Trophoblast cell (in vitro differentiated cells and primary cell): ENCODE results near the gene PDZD7.

ENCODE experiments used
- DNase-seq, 2 donors: peaks; one replicate each; pipeline ENCODE4 v3.0.0-alpha.2; 2016
- H2AFZ ChIP-seq: 2 replicates; pipeline ENCODE4 v1.6.1; 2013; ENCODE audit warnings: low read length, moderate library complexity, mild to moderate bottlenecking; ENCODE audit not compliant: insufficient read depth, poor library complexity
- H2AK5ac ChIP-seq: 2 replicates; pipeline ENCODE4 v1.6.1; 2013; ENCODE audit warnings: mild to moderate bottlenecking, low read length
- H2BK120ac ChIP-seq: 2 replicates; pipeline ENCODE4 v1.6.1; 2013; ENCODE audit warnings: low read length, mild to moderate bottlenecking, moderate library complexity; ENCODE audit not compliant: insufficient read depth, poor library complexity
- H2BK12ac ChIP-seq: 2 replicates; pipeline ENCODE4 v1.6.1; 2013; ENCODE audit warnings: mild to moderate bottlenecking, low read length, moderate library complexity
- H2BK5ac ChIP-seq: 2 replicates; pipeline ENCODE4 v1.6.1; 2013; ENCODE audit warnings: low read length, low read depth, moderate library complexity, mild to moderate bottlenecking; ENCODE audit not compliant: poor library complexity
- H3K14ac ChIP-seq: 2 replicates; pipeline ENCODE4 v1.6.1; 2013; ENCODE audit warnings: mild to moderate bottlenecking, low read length
- H3K18ac ChIP-seq: 2 replicates; pipeline ENCODE4 v1.6.1; 2013; ENCODE audit warnings: mild to moderate bottlenecking, low read length
- H3K23ac ChIP-seq: 2 replicates; pipeline ENCODE4 v1.6.1; 2013; ENCODE audit warnings: low read length
- H3K27ac ChIP-seq: 2 replicates; pipeline ENCODE4 v1.5.1; 2013; ENCODE audit warnings: low read depth, mild to moderate bottlenecking, inconsistent platforms, low read length, moderate library complexity
- H3K27me3 ChIP-seq: 2 replicates; pipeline ENCODE4 v1.6.1; 2013; ENCODE audit warnings: inconsistent platforms, mild to moderate bottlenecking, low read length, moderate library complexity; ENCODE audit not compliant: insufficient read depth
- H3K36me3 ChIP-seq, 2 experiments: 1 replicate in 1 of 2; 2 replicates in 1 of 2; pipeline ENCODE4 v1.6.1; 2013; ENCODE audit warnings: low read length in 2 of 2, mild to moderate bottlenecking in 2 of 2, moderate library complexity in 1 of 2; ENCODE audit not compliant: insufficient read depth in 2 of 2, control insufficient read depth in 1 of 2
- H3K4ac ChIP-seq: 2 replicates; pipeline ENCODE4 v1.6.1; 2013; ENCODE audit warnings: low read depth, mild to moderate bottlenecking, low read length, moderate library complexity
- H3K4me1 ChIP-seq, 2 experiments: 1 replicate in 1 of 2; 2 replicates in 1 of 2; pipeline ENCODE4 v1.6.1; 2013; ENCODE audit warnings: low read length in 2 of 2, mild to moderate bottlenecking in 2 of 2, moderate library complexity in 1 of 2; ENCODE audit not compliant: insufficient read depth in 2 of 2, control insufficient read depth in 1 of 2
- H3K4me2 ChIP-seq: 2 replicates; pipeline ENCODE4 v1.6.1; 2013; ENCODE audit warnings: inconsistent platforms, mild to moderate bottlenecking, low read length, moderate library complexity
- H3K4me3 ChIP-seq: 2 replicates; pipeline ENCODE4 v1.5.1; 2013; ENCODE audit warnings: mild to moderate bottlenecking, low read depth, low read length, inconsistent platforms
- H3K79me1 ChIP-seq: one replicate; pipeline ENCODE4 v1.6.1; 2013; ENCODE audit warnings: low read length
- H3K79me2 ChIP-seq: 2 replicates; pipeline ENCODE4 v1.6.1; 2013; ENCODE audit warnings: low read length, mild to moderate bottlenecking; ENCODE audit not compliant: control insufficient read depth, insufficient read depth, poor library complexity
- H3K9ac ChIP-seq: 2 replicates; pipeline ENCODE4 v1.6.1; 2013; ENCODE audit warnings: mild to moderate bottlenecking, low read length
- H3K9me3 ChIP-seq: 2 replicates; pipeline ENCODE4 v1.6.1; 2013; ENCODE audit warnings: low read depth, mild to moderate bottlenecking, control low read depth, inconsistent platforms, low read length; ENCODE audit not compliant: insufficient read depth
- H4K12ac ChIP-seq: 2 replicates; pipeline ENCODE4 v1.6.1; 2013; ENCODE audit warnings: low read depth, mild to moderate bottlenecking, low read length, moderate library complexity
- H4K8ac ChIP-seq: 2 replicates; pipeline ENCODE4 v1.6.1; 2013; ENCODE audit warnings: low read depth, mild to moderate bottlenecking, low read length, moderate library complexity
- H4K91ac ChIP-seq: one replicate; pipeline ENCODE4 v1.6.1; 2013; ENCODE audit warnings: low read depth, mild to moderate bottlenecking, low read length, moderate library complexity
- WGBS: extraction: QIAGEN DNeasy Blood & Tissue Kit; methylation state at CpG from one replicate; pipeline ENCODE4 v1.1.7; 2013; ENCODE audit warnings: missing lambda C conversion rate; ENCODE audit not compliant: insufficient read length, insufficient coverage; ENCODE audit errors: extremely low coverage; 5-methylcytosine and 5-hydroxymethylcytosine counted together

Gene PDZD7

GRCh38 chr10:100979791-100980272 lies 51.1 kb downstream of the PDZD7 start:
- Histone ChIP-seq H4K12ac (no peak overlapping the region), H3K4ac (no peak overlapping the region)
- WGBS: no CpG with 5 or more reads among the region's 16 CpGs

DNA sequence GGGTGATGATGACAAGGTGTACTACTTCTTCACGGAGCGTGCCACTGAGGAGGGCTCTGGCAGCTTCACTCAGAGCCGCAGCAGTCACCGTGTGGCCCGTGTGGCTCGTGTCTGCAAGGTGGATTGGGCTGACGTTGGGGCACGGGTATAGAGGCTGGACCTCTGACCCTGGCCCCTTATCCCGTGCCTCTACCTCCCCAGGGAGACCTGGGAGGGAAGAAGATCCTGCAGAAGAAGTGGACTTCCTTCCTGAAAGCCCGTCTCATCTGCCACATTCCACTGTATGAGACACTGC lies 52.1 kb downstream of the PDZD7 start:
- H3K4me3 ChIP-seq: no peak overlapping the region
- no CpG with 5 or more reads among the region's 10 CpGs for WGBS
- no peak overlapping the region for H3K23ac ChIP-seq
- no peak overlapping the region for H4K8ac ChIP-seq
- peaks cover 1% of the 10 kb centered on the region for H3K9me3 ChIP-seq
- no peaks in the 10 kb centered on the region for H3K79me2 ChIP-seq
- no peak overlapping the region for H2AFZ ChIP-seq
- H3K79me1 ChIP-seq: no peaks in the 10 kb centered on the region
- no peak overlapping the region for H3K14ac ChIP-seq
- H4K91ac ChIP-seq: no peak overlapping the region
- no peak overlapping the region for H3K18ac ChIP-seq
- no peak overlapping the region for H2BK120ac ChIP-seq
- DNase-seq: no peak
- peaks cover 0 to 5% of the 10 kb centered on the region in 2 experiments for H3K4me1 ChIP-seq
- H3K27ac ChIP-seq: no peak overlapping the region
- no peak overlapping the region for H2BK12ac ChIP-seq
- peaks cover 26 to 30% of the 10 kb centered on the region in 2 experiments for H3K36me3 ChIP-seq
- no peaks in the 10 kb centered on the region for H3K27me3 ChIP-seq
- no peak overlapping the region for H4K12ac ChIP-seq
- no peak overlapping the region for H2AK5ac ChIP-seq
- H2BK5ac ChIP-seq: no peak overlapping the region
- H3K9ac ChIP-seq: no peak overlapping the region
- H3K4me2 ChIP-seq: no peak overlapping the region
- no peak overlapping the region for H3K4ac ChIP-seq

More at GRCh38 chr10:100979791-100980272, 51.1 kb downstream of the PDZD7 start:
- H4K91ac ChIP-seq: no peak overlapping the region
- H2BK5ac ChIP-seq: no peak overlapping the region
- H3K27me3 ChIP-seq: no peaks in the 10 kb centered on the region
- H3K36me3 ChIP-seq: peaks cover 30 to 33% of the 10 kb centered on the region in 2 experiments
- no peak overlapping the region for H3K18ac ChIP-seq
- peaks cover 1% of the 10 kb centered on the region for H3K9me3 ChIP-seq
- no peak for DNase-seq
- no peaks in the 10 kb centered on the region for H3K79me2 ChIP-seq
- H2AFZ ChIP-seq: no peak overlapping the region
- no peak overlapping the region for H3K4me3 ChIP-seq
- H3K4me2 ChIP-seq: no peak overlapping the region
- peaks cover 0 to 5% of the 10 kb centered on the region in 2 experiments for H3K4me1 ChIP-seq
- H3K9ac ChIP-seq: no peak overlapping the region
- H4K8ac ChIP-seq: no peak overlapping the region
- no peak overlapping the region for H2BK120ac ChIP-seq
- H2AK5ac ChIP-seq: no peak overlapping the region
- H3K27ac ChIP-seq: no peak overlapping the region
- no peaks in the 10 kb centered on the region for H3K79me1 ChIP-seq
- no peak overlapping the region for H3K23ac ChIP-seq
- no peak overlapping the region for H2BK12ac ChIP-seq
- no peak overlapping the region for H3K14ac ChIP-seq

- Histone ChIP-seq H3K9me3 (peaks cover 1% of the 10 kb centered on the region), H3K4ac (no peak overlapping the region)
Observed at GRCh38 chr10:100978121-100978900, 52.6 kb downstream of the PDZD7 start.

DNA sequence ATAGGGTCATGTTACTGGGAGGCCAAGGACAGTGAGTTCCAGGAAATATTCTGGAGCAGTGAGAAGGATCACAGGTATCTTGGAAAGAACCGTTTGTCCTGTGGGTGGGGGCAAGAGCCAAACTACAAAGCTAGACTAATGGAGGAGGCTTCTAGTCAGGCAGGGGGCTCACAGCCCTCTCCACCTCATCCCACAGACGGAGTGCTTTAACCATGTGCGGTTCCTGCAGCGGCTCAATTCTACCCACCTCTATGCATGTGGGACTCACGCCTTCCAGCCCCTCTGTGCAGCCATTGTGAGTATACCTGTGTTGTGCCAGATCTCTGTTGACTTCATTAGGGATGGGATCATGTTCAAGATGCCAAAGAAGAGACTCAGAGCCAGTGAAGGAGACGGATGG lies 53.5 kb downstream of the PDZD7 start:
- Histone ChIP-seq H2BK120ac (no peak overlapping the region), H3K36me3 (peaks cover 19 to 22% of the 10 kb centered on the region in 2 experiments), H3K14ac (no peak overlapping the region), H3K27ac (no peak overlapping the region), H3K9ac (no peak overlapping the region), H3K4me1 (peaks cover 0 to 5% of the 10 kb centered on the region in 2 experiments), H3K23ac (no peak overlapping the region), H4K8ac (no peak overlapping the region), H3K4ac (no peak overlapping the region), H3K9me3 (peaks cover 1% of the 10 kb centered on the region), H2BK5ac (no peak overlapping the region), H4K12ac (no peak overlapping the region), H2AFZ (no peak overlapping the region), H3K79me1 (no peaks in the 10 kb centered on the region), H4K91ac (no peak overlapping the region), H3K79me2 (no peaks in the 10 kb centered on the region), H2BK12ac (no peak overlapping the region), H3K18ac (no peak overlapping the region), H3K4me2 (no peak overlapping the region), H3K27me3 (no peaks in the 10 kb centered on the region), H2AK5ac (no peak overlapping the region), H3K4me3 (no peak overlapping the region)
- DNase-seq: no peak
- no CpG with 5 or more reads among the region's 6 CpGs for WGBS

More at GRCh38 chr10:100978121-100978900, 52.6 kb downstream of the PDZD7 start:
- Histone ChIP-seq H3K23ac (no peak overlapping the region), H3K4me1 (peaks cover 0 to 5% of the 10 kb centered on the region in 2 experiments), H2BK5ac (no peak overlapping the region), H2BK120ac (no peak overlapping the region), H3K14ac (no peak overlapping the region), H2AFZ (no peak overlapping the region), H4K8ac (no peak overlapping the region), H3K27ac (no peak overlapping the region), H3K36me3 (peaks cover 23 to 28% of the 10 kb centered on the region in 2 experiments), H3K27me3 (no peaks in the 10 kb centered on the region), H3K4me2 (no peak overlapping the region), H3K9ac (no peak overlapping the region), H3K18ac (no peak overlapping the region), H3K4me3 (no peak overlapping the region), H2BK12ac (no peak overlapping the region), H2AK5ac (no peak overlapping the region), H4K12ac (no peak overlapping the region), H4K91ac (no peak overlapping the region), H3K79me1 (no peaks in the 10 kb centered on the region), H3K79me2 (no peaks in the 10 kb centered on the region)
- DNase-seq: peak; percentile 87 to 90
- WGBS: no CpG with 5 or more reads among the region's 13 CpGs
